Measurements from ENCODE around the gene GJA4.

The GJA4 gene

DNA sequence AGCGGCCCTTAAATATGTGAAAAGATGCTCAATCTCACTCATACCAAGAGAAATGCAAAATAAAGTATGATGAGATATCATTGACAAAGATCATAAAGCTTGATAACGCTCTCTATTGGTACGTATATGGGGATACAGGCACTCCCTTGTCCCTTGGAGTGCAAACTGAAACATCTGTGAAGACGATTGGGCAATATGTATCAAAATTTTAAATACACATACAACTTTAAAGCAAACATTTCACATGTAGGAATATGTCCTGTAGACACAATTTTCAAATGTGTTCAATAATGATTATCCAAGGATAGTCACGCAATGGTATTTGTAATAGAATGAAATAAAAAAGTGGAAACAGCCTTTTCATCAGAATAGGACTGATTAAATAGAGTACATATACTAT, 13.8 kb upstream of the GJA4 start:
- H3K36me3 Mint-ChIP-seq (ENCODE audit: low read depth): no peaks in the 10 kb centered on the region

GRCh38 chr1:34779526-34779925, 13.3 kb upstream of the GJA4 start:
- Mint-ChIP-seq H3K27ac (no peak overlapping the region), H3K27me3 (peaks cover 48% of the 10 kb centered on the region), H3K4me1 (ENCODE audit: low read depth) (no peaks in the 10 kb centered on the region), H3K36me3 (ENCODE audit: low read depth) (no peaks in the 10 kb centered on the region), H3K4me3 (no peak overlapping the region), H3K9me3 (no peaks in the 10 kb centered on the region)

More for the DNA sequence above, 13.8 kb upstream of the GJA4 start:
- no peak overlapping the region for H3K27ac Mint-ChIP-seq
- no peaks in the 10 kb centered on the region for H3K4me1 Mint-ChIP-seq (ENCODE audit: low read depth)
- no peak overlapping the region for H3K4me3 Mint-ChIP-seq
- H3K27me3 Mint-ChIP-seq: peaks cover 44% of the 10 kb centered on the region
- no peaks in the 10 kb centered on the region for H3K9me3 Mint-ChIP-seq

GRCh38 chr1:34779962-34780361, 12.8 kb upstream of the GJA4 start:
- Mint-ChIP-seq H3K27me3 (peaks cover 50% of the 10 kb centered on the region), H3K4me1 (ENCODE audit: low read depth) (no peaks in the 10 kb centered on the region), H3K4me3 (no peak overlapping the region), H3K27ac (no peak overlapping the region), H3K9me3 (no peaks in the 10 kb centered on the region), H3K36me3 (ENCODE audit: low read depth) (no peaks in the 10 kb centered on the region)

GRCh38 chr1:34780528-34780927, 12.3 kb upstream of the GJA4 start:
- Mint-ChIP-seq H3K36me3 (ENCODE audit: low read depth) (no peaks in the 10 kb centered on the region), H3K4me1 (ENCODE audit: low read depth) (no peaks in the 10 kb centered on the region), H3K4me3 (no peak overlapping the region), H3K9me3 (no peaks in the 10 kb centered on the region), H3K27ac (no peak overlapping the region), H3K27me3 (peaks cover 55% of the 10 kb centered on the region)

GRCh38 chr1:34781071-34781843, 11.5 kb upstream of the GJA4 start, which contains the start of gene GJB3:
Gene GJB3, plus strand, starts transcription at chr1:34781214. Its CDS starts 3,549 bp downstream, at chr1:34784763.
- Mint-ChIP-seq H3K27ac (no peak within 1 kb of the TSS), H3K36me3 (ENCODE audit: low read depth) (no peaks in the 10 kb centered on the region), H3K27me3 (peaks cover 59% of the 10 kb centered on the region), H3K9me3 (no peaks in the 10 kb centered on the region), H3K4me1 (ENCODE audit: low read depth) (no peaks in the 10 kb centered on the region), H3K4me3 (no peak within 1 kb of the TSS)

GRCh38 chr1:34781844-34782391, 10.9 kb upstream of the GJA4 start:
- Mint-ChIP-seq H3K27me3 (peaks cover 65% of the 10 kb centered on the region), H3K9me3 (no peaks in the 10 kb centered on the region), H3K36me3 (ENCODE audit: low read depth) (no peaks in the 10 kb centered on the region), H3K4me3 (no peak overlapping the region), H3K4me1 (ENCODE audit: low read depth) (no peaks in the 10 kb centered on the region), H3K27ac (no peak overlapping the region)

DNA sequence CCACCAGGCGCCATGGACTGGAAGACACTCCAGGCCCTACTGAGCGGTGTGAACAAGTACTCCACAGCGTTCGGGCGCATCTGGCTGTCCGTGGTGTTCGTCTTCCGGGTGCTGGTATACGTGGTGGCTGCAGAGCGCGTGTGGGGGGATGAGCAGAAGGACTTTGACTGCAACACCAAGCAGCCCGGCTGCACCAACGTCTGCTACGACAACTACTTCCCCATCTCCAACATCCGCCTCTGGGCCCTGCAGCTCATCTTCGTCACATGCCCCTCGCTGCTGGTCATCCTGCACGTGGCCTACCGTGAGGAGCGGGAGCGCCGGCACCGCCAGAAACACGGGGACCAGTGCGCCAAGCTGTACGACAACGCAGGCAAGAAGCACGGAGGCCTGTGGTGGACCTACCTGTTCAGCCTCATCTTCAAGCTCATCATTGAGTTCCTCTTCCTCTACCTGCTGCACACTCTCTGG, 8.0 kb upstream of the GJA4 start:
- H3K4me1 Mint-ChIP-seq (ENCODE audit: low read depth): no peaks in the 10 kb centered on the region
- H3K36me3 Mint-ChIP-seq (ENCODE audit: low read depth): no peaks in the 10 kb centered on the region
- H3K9me3 Mint-ChIP-seq: no peaks in the 10 kb centered on the region
- peaks cover 48% of the 10 kb centered on the region for H3K27me3 Mint-ChIP-seq
- no peak overlapping the region for H3K4me3 Mint-ChIP-seq
- no peak overlapping the region for H3K27ac Mint-ChIP-seq

GRCh38 chr1:34785231-34785874, 7.4 kb upstream of the GJA4 start:
- no peak overlapping the region for H3K27ac Mint-ChIP-seq
- H3K27me3 Mint-ChIP-seq: peaks cover 45% of the 10 kb centered on the region
- no peak overlapping the region for H3K4me3 Mint-ChIP-seq
- H3K4me1 Mint-ChIP-seq (ENCODE audit: low read depth): no peaks in the 10 kb centered on the region
- no peaks in the 10 kb centered on the region for H3K36me3 Mint-ChIP-seq (ENCODE audit: low read depth)
- H3K9me3 Mint-ChIP-seq: no peaks in the 10 kb centered on the region

- no peaks in the 10 kb centered on the region for H3K4me1 Mint-ChIP-seq (ENCODE audit: low read depth)
- H3K36me3 Mint-ChIP-seq (ENCODE audit: low read depth): no peaks in the 10 kb centered on the region
- H3K27ac Mint-ChIP-seq: no peak overlapping the region
- H3K4me3 Mint-ChIP-seq: no peak overlapping the region
- H3K27me3 Mint-ChIP-seq: peaks cover 43% of the 10 kb centered on the region
- no peaks in the 10 kb centered on the region for H3K9me3 Mint-ChIP-seq
Observed at GRCh38 chr1:34785875-34786470, 6.8 kb upstream of the GJA4 start.

DNA sequence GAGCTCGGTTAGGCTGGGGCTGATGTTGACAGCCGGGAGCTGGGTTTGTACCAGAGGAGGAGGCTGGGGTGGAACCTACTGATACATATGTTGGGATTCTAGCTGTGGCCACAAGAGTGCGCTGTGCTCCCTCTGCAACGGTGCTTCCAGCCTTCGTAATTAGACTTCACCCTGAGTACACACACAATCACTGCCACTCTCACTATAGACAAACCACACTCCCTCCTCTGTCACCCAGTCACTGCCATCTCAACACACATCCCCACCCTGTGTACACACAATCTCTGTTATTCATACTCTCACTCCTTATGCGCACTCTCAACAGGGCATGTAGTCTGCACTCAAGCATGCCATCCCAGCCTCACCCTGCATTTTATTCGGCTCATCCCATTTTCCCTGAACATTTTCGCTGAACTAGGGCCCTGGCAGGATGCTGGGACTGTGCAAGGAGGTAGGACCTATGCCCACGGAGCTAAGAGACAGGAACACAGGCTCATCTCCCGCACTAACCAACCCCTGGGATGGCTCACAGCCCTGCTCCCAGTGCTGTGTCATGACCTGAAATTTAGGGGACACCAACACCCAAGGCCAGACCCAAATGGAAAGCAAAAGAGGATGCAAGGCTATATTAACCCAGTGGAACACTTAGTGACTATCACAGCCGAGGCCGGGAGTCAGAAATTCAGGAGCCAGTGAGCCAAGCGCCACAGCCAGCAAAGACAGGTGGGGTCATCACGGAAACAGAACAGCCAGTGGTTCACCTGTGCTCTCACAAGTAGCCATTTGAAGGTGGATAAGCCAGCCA, 6.1 kb upstream of the GJA4 start:
- H3K27ac Mint-ChIP-seq: no peak overlapping the region
- H3K36me3 Mint-ChIP-seq (ENCODE audit: low read depth): no peaks in the 10 kb centered on the region
- H3K9me3 Mint-ChIP-seq: no peaks in the 10 kb centered on the region
- H3K4me1 Mint-ChIP-seq (ENCODE audit: low read depth): no peaks in the 10 kb centered on the region
- H3K27me3 Mint-ChIP-seq: peaks cover 47% of the 10 kb centered on the region
- no peak overlapping the region for H3K4me3 Mint-ChIP-seq

DNA sequence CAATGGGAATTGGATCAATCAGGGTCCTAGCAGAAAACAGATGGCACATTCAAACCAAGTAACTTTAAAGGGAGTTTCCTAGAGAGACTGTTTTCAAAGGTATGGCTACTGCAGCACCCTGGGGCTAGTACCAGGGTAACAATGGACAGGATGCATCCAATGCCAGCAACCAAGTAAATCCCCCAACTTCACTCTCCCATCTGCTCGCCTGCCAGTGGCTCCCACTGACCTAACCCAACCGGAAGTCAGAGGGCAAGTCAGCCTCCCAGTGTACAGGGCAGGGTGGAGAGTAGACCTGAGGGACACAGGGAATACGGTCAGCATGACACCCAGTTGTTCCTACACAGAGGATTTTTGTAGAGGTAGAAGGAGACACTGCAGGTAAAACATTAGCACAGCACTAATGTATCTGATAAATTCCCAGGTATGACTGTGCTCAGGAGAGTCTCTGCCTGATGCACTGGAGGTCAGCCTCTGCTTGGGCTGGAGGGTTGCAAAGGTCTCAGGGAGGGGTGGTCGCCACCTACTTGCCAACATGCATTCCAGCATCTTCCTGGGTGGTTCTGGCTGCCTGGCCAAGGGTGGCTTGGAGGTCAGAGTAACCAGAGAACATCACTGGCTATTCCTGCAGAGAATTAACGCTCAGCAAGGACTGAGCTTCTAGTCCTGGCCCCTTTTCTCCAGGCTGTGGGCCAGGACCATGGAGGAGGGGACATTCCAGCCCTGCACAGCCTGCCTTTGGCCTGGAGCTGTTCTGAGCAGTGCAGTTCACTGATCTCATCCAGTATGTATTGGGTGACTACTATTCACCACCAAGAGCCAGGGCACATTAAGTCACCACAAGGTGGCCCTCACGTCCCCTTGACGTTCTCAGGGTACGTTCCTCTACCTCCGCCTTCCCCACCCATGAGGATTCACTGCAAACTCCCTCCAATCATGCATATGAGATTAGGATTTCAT, 5.1 kb upstream of the GJA4 start:
- H3K4me1 Mint-ChIP-seq (ENCODE audit: low read depth): peaks cover 3% of the 10 kb centered on the region
- no peak overlapping the region for H3K4me3 Mint-ChIP-seq
- H3K27me3 Mint-ChIP-seq: peaks cover 50% of the 10 kb centered on the region

GRCh38 chr1:34790985-34791384, 1.8 kb upstream of the GJA4 start:
- Mint-ChIP-seq H3K4me1 (ENCODE audit: low read depth) (peaks cover 3% of the 10 kb centered on the region), H3K4me3 (no peak overlapping the region), H3K9me3 (no peaks in the 10 kb centered on the region), H3K27ac (no peak overlapping the region), H3K36me3 (ENCODE audit: low read depth) (no peaks in the 10 kb centered on the region), H3K27me3 (peaks cover 35% of the 10 kb centered on the region)

More for the DNA sequence above, 5.1 kb upstream of the GJA4 start:
- Mint-ChIP-seq H3K36me3 (ENCODE audit: low read depth) (no peaks in the 10 kb centered on the region), H3K9me3 (no peaks in the 10 kb centered on the region), H3K27ac (no peak overlapping the region)

DNA sequence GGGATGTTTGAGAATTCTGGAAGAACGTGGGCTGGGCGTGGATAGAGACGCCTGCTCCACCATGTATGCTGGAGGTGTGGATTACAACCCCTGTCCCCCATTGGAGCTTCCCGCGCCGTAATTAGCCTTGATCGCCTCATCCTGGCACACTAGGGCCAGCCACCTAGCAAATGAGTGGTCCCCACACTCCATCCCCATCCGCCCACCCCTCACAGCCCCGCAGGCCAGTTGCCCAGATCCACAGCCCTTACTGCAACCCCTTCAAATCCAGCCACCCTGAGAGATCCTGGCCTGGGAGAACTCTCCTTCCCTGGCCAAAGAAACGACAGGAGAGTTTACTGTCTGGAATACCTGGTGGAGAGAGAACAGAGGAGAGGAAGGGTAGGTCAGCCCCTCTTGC, 375 bp upstream of the GJA4 start:
- Mint-ChIP-seq H3K4me1 (ENCODE audit: low read depth) (peaks cover 3% of the 10 kb centered on the region), H3K27ac (no peak overlapping the region), H3K9me3 (no peaks in the 10 kb centered on the region), H3K4me3 (peak overlapping the region; percentile 17), H3K36me3 (ENCODE audit: low read depth) (no peaks in the 10 kb centered on the region), H3K27me3 (peaks cover 27% of the 10 kb centered on the region)
